IMR-90 (cell line): ENCODE results near the gene EPN2. TPM values are rescaled to one million over a fixed set of nuclear protein-coding genes. Genes with fewer than 3 reads are reported as not detected.
"Not testable (repeated sequence)": the region's sequence is repeated elsewhere in the genome, so short reads cannot be mapped to it uniquely, and the experiment has no call there.

Source experiments
- ATAC-seq: fragments of 200-7000 bp; cut with Tn5 transposase; 2 replicates; pipeline ENCODE4 v1.9.1; 2020; ENCODE audit warnings: low read depth, mild to moderate bottlenecking, moderate library complexity
- BruUV-seq: library from RNA; stranded (reverse); fragments of 400-500 nt; replicated peaks from 2 replicates; lab custom pipeline; 2021; lab: Mats Ljungman, UMichigan
- CTCF ChIA-PET: fragments of 300-600 bp; formaldehyde crosslinking; extraction: SDS; loops from one replicate; lab custom pipeline; 2021; ENCODE audit warnings: antibody characterized with exemption; lab: Yijun Ruan, JAX
- POLR2A ChIA-PET: fragments of 300-600 bp; sonication (Branson Sonifier 250); formaldehyde crosslinking; loops from one replicate; lab custom pipeline; 2022; ENCODE audit warnings: antibody characterized with exemption; ENCODE audit not compliant: unreplicated experiment; lab: Charles Lee
- DNase-seq: peaks from one replicate; pipeline ENCODE4 v3.0.0; 2013
- H2AFZ ChIP-seq: replicated peaks from 2 replicates; pipeline ENCODE3; 2013; ENCODE audit warnings: low read length, mild to moderate bottlenecking; ENCODE audit not compliant: poor library complexity
- H2AK5ac ChIP-seq: 2 replicates; pipeline ENCODE4 v1.6.1; 2013; ENCODE audit warnings: low read depth, low read length, inconsistent platforms
- H2AK9ac ChIP-seq: replicated peaks from 2 replicates; pipeline ENCODE3; 2013; ENCODE audit warnings: mild to moderate bottlenecking, low read depth, low read length, moderate library complexity; ENCODE audit not compliant: poor library complexity
- H2BK120ac ChIP-seq: 2 replicates; pipeline ENCODE4 v1.6.1; 2013; ENCODE audit warnings: low read depth, low read length, inconsistent platforms
- H2BK15ac ChIP-seq: 3 replicates; pipeline ENCODE4 v1.6.1; 2013; ENCODE audit warnings: low read depth, low read length, inconsistent platforms
- H2BK20ac ChIP-seq: 2 replicates; pipeline ENCODE4 v1.6.1; 2013; ENCODE audit warnings: low read depth, mild to moderate bottlenecking, inconsistent platforms, low read length, moderate library complexity
- H2BK5ac ChIP-seq: 2 replicates; pipeline ENCODE4 v1.6.1; 2013; ENCODE audit warnings: mild to moderate bottlenecking, low read depth, low read length, inconsistent platforms; ENCODE audit not compliant: poor library complexity, severe bottlenecking
- H3K14ac ChIP-seq: replicated peaks from 2 replicates; pipeline ENCODE4 v1.6.1; 2013; ENCODE audit warnings: low read depth, low read length, inconsistent platforms
- H3K18ac ChIP-seq: 2 replicates; pipeline ENCODE4 v1.6.1; 2013; ENCODE audit warnings: low read depth, low read length, control low read depth
- H3K23ac ChIP-seq: 2 replicates; pipeline ENCODE4 v1.6.1; 2013; ENCODE audit warnings: low read depth, low read length, inconsistent platforms
- H3K27ac ChIP-seq: 2 replicates; pipeline ENCODE4 v1.5.1; 2013; ENCODE audit warnings: mild to moderate bottlenecking, control low read depth, low read length; ENCODE audit not compliant: insufficient read depth
- H3K27me3 ChIP-seq: 2 replicates; pipeline ENCODE4 v1.6.1; 2013; ENCODE audit warnings: low read length; ENCODE audit not compliant: control insufficient read depth, insufficient read depth
- H3K36me3 ChIP-seq: 2 replicates; pipeline ENCODE4 v1.6.1; 2013; ENCODE audit warnings: low read length, mixed read lengths; ENCODE audit not compliant: control insufficient read depth, insufficient read depth
- H3K4ac ChIP-seq: 2 replicates; pipeline ENCODE4 v1.6.1; 2013; ENCODE audit warnings: low read depth, low read length, inconsistent platforms
- H3K4me1 ChIP-seq: 2 replicates; pipeline ENCODE4 v1.6.1; 2013; ENCODE audit warnings: low read length, mixed read lengths; ENCODE audit not compliant: control insufficient read depth, insufficient read depth
- H3K4me2 ChIP-seq: 2 replicates; pipeline ENCODE4 v1.6.1; 2013; ENCODE audit warnings: low read depth, mild to moderate bottlenecking, control low read depth, low read length, moderate library complexity
- H3K4me3 ChIP-seq: 2 replicates; pipeline ENCODE4 v1.5.1; 2013; ENCODE audit warnings: low read depth, mild to moderate bottlenecking, control low read depth, low read length, moderate library complexity; ENCODE audit not compliant: insufficient read depth
- H3K56ac ChIP-seq: 2 replicates; pipeline ENCODE4 v1.6.1; 2013; ENCODE audit warnings: low read length, inconsistent platforms; ENCODE audit not compliant: insufficient read depth; ENCODE audit errors: extremely low read depth
- H3K79me1 ChIP-seq, 2 experiments: 2 replicates each; pipeline ENCODE4 v1.6.1; 2013; ENCODE audit warnings: low read length in 2 of 2, inconsistent platforms in 1 of 2, low read depth in 1 of 2
- H3K9ac ChIP-seq: 2 replicates; pipeline ENCODE4 v1.6.1; 2013; ENCODE audit warnings: low read depth, low read length, control low read depth
- H3K9me1 ChIP-seq: 2 replicates; pipeline ENCODE4 v1.6.1; 2013; ENCODE audit warnings: low read length, inconsistent platforms; ENCODE audit not compliant: insufficient read depth
- H3K9me3 ChIP-seq: 2 replicates; pipeline ENCODE4 v1.6.1; 2013; ENCODE audit warnings: low read length; ENCODE audit not compliant: control insufficient read depth, insufficient read depth
- H4K20me1 ChIP-seq: 2 replicates; pipeline ENCODE4 v1.6.1; 2013; ENCODE audit warnings: low read length, inconsistent platforms; ENCODE audit not compliant: insufficient read depth
- H4K5ac ChIP-seq: 2 replicates; pipeline ENCODE4 v1.6.1; 2013; ENCODE audit warnings: mild to moderate bottlenecking, low read depth, low read length, control low read depth
- H4K8ac ChIP-seq, 2 experiments: 2 replicates each; pipeline ENCODE4 v1.6.1; 2013; ENCODE audit warnings: low read depth in 2 of 2, low read length in 2 of 2, control low read depth in 1 of 2, inconsistent platforms in 1 of 2
- H4K91ac ChIP-seq: 2 replicates; pipeline ENCODE4 v1.6.1; 2013; ENCODE audit warnings: low read depth, low read length, inconsistent platforms; ENCODE audit not compliant: insufficient read depth
- WGBS, 2 experiments: methylation state at CpG; one replicate each; pipeline versions ENCODE4 v1.1.5 to v1.1.7; 2013; ENCODE audit warnings: missing lambda C conversion rate in 2 of 2; ENCODE audit not compliant: insufficient read length in 1 of 2; ENCODE audit errors: extremely low coverage in 2 of 2; 5-methylcytosine and 5-hydroxymethylcytosine counted together
- dilution Hi-C: fragments of 300-500 bp; cut with HindIII; formaldehyde crosslinking; loops from one replicate; pipeline ENCODE4 v1.14.3; 2018; ENCODE audit warnings: low sequenced_read_pairs; ENCODE audit not compliant: unreplicated experiment
- in situ Hi-C: fragments of 300-500 bp; cut with MboI; formaldehyde crosslinking; loops from 3 replicates; pipeline ENCODE4 v1.14.3; 2019; ENCODE audit warnings: low sequenced_read_pairs, inconsistent platforms, mixed read lengths
- intact Hi-C: fragments of 100-400 bp; cut with micrococcal nuclease; formaldehyde crosslinking; loops from 2 replicates; pipeline ENCODE4 v1.10.0; 2022
- polyA plus RNA-seq, 3 experiments: library from polyadenylated mRNA; depleted of rRNA; stranded (reverse); fragments of >200 nt; gene quantifications; 2 replicates each; pipeline ENCODE4 v1.2.3, GENCODE V29; 2012; ENCODE audit warnings: low replicate concordance in 1 of 3
- total RNA-seq: library from RNA; depleted of rRNA; stranded (reverse); fragments of >200 nt; gene quantifications from 2 replicates; pipeline ENCODE4 v1.2.3, GENCODE V29; 2012

Gene EPN2
- total and polyA plus RNA-seq, 2 of the 4 experiments (the other 2 are of a cell fraction), result 14.9 to 25.3 TPM

- H4K91ac ChIP-seq, H3K4me1 ChIP-seq, H2BK5ac ChIP-seq, H3K4me2 ChIP-seq, H3K27ac ChIP-seq, H3K9ac ChIP-seq, BruUV-seq, H3K9me3 ChIP-seq, H2AFZ ChIP-seq, H3K4me3 ChIP-seq, H3K36me3 ChIP-seq, DNase-seq, intact Hi-C loops, CTCF ChIA-PET, dilution Hi-C loops, H2BK15ac ChIP-seq, in situ Hi-C loops, H4K8ac ChIP-seq, H3K9me1 ChIP-seq, H3K27me3 ChIP-seq, H3K4ac ChIP-seq, H2BK120ac ChIP-seq, H3K18ac ChIP-seq, H3K56ac ChIP-seq, H3K14ac ChIP-seq, H2BK20ac ChIP-seq, H4K5ac ChIP-seq, H3K23ac ChIP-seq, H2AK5ac ChIP-seq, POLR2A ChIA-PET, H2AK9ac ChIP-seq: not testable (repeated sequence)
- WGBS, 2 experiments, result no CpG with 5 or more reads among the region's 32 CpGs
- peak; percentile 47 for ATAC-seq
- H4K20me1 ChIP-seq, result peaks cover 19% of the 10 kb centered on the region; the same call in 1 of the 2 replicates
- peaks cover 17 to 41% of the 10 kb centered on the region in 2 experiments for H3K79me1 ChIP-seq
Measured at GRCh38 chr17:19236351-19237138, 621 bp upstream of the EPN2 start.
